HL-60/S4 treated with retinoic acid at 250 ng/mL for 4 days and 3 days (cell line): ENCODE data around the gene TTYH2.

Source experiments
- in situ Hi-C: fragments of 300-500 bp; cut with MboI; formaldehyde crosslinking; loops from 2 replicates; pipeline ENCODE4 v1.7.0; 2022; ENCODE audit warnings: low sequenced_read_pairs

Gene TTYH2, protein sequence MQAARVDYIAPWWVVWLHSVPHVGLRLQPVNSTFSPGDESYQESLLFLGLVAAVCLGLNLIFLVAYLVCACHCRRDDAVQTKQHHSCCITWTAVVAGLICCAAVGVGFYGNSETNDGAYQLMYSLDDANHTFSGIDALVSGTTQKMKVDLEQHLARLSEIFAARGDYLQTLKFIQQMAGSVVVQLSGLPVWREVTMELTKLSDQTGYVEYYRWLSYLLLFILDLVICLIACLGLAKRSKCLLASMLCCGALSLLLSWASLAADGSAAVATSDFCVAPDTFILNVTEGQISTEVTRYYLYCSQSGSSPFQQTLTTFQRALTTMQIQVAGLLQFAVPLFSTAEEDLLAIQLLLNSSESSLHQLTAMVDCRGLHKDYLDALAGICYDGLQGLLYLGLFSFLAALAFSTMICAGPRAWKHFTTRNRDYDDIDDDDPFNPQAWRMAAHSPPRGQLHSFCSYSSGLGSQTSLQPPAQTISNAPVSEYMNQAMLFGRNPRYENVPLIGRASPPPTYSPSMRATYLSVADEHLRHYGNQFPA

DNA sequence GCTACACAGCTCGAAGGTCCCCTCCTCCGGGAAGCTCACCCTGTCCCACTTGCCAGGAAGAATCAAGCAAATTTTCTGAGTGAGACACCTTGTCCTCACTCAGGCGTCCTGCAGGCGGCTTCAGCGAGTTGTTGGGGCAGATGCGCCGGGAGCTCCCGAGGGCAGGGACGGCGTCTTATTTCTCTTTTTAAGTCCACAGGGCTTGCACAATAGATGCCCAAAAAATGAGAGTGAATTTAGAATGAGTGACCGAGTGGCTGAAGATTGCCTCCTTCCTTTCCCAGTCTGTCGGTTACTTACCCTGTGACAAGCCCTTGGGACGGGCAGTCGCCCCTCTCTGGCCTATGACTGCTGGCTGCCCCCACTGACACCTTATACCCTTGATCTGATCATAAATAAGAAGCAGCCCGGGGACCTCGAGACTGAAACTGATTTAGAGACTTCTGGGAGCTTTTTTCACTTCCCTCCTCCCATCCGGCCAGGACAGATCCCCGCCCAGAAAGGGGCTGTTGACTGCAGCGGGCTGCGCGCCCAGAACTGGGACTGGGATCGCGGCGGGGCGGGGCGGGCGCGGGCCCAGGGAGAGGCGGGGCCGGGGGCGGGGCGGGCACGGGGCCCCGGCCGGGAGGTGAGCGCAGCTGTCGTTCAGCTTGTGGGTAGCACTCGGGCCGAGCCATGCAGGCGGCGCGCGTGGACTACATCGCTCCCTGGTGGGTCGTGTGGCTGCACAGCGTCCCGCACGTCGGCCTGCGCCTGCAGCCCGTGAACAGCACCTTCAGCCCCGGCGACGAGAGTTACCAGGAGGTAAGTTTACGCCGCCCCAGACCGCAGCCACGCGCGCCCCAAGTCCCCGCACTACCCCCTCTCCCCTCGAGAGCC lies at the start of gene TTYH2:
TTYH2 (plus strand) TSS at position 659 of the 879 bp plus-strand sequence; CDS start at position 676, 17 bp downstream.
- in situ Hi-C loops = loop anchor here (10.0 kb wide), 2 partner anchors 62 to 142 kb away; partner anchors contain the start of gene DNAI2

DNA sequence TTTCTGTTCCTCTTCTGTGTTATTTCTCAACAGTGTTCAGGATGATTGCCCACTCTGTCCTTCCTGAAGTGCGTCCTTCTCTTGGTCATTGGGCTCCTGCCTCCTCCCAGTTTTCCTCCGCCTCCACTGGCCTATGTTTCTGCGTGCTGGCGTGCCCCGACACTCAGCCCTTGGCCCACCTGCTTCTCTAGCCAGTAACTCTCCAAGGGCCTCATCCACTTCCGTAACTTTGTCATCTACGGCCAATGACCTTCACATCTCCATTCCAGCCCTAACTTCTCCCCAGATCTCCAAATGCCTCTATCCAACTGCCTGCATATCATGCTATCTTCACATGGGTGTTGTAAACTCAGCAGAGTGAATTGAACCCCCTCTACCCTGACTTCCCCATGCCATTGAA lies 49.5 kb upstream of the TTYH2 start:
- in situ Hi-C loops = no loop called here

DNA sequence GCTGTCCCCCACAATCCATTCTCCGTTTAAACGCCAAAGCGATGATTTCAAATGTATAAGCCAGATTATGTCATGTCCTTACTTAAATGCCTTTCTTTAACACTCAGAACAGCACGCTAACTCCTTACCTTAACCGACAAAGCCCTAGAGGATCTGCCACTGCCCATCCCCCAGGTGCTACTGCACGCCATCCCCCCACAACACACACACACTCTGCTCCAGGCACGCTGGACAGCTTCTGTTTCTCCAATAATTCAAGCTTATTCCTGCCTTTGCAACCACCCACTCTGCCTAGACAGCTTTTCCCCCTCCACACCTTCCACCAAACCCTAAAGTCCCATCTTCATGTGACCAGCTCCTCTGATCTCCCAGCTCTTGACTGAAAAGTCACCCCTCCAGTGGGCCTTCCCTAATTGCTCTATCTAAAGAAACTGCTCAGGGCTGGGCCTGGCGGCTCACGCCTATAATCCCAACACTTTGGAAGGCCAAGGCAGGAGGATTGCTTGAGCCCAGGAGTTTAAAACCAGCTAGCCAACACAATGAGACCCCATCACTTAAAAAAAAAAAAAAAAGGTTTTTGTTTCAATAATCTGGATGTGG lies 48.8 kb upstream of the TTYH2 start:
- in situ Hi-C loops = no loop called here

DNA sequence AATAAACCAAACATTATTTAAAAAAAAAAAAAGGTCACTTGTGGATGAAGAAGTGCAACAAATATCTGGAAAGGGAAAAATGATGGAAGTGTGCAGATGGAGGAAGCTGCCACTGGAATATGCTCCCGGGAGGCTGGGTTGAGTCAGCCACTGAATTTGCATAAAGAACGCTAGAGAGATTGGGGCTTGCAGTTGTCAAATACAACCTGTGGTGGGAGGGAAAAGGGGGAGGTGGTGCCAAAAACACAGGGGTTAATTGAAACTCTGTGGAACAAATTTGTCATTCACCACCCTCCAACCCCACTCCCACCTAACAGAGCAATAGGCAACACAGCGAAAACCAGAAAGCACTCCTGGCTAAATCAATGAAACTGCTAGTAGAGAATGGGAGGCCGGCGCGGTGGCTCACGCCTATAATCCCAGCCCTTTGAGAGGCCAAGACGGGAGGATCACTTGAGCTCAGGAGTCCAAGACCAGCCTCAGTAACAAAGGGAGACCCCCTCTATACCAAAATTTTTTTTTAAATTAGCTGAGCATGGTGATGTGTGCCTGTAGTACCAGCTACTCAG lies 47.5 kb upstream of the TTYH2 start:
- in situ Hi-C loops = no loop called here

DNA sequence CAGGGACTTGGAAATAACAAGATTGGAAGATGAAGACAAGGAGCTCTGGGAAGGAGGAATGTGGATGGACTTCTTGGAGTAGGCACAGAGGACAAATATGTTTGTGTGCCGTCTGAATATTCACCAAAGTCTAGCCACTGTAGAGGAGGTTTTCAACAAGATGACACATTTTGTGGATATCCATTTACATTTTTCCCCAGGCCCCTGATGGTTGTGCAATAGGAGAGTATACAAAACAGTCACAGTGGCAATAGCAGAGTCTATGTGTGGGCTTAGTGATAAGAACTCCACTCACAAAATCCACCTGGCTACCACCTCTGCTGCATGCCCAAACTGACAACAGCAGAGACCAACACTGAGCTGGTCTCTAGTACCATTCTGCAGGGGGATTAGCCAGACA lies 42.4 kb upstream of the TTYH2 start:
- in situ Hi-C loops = no loop called here

DNA sequence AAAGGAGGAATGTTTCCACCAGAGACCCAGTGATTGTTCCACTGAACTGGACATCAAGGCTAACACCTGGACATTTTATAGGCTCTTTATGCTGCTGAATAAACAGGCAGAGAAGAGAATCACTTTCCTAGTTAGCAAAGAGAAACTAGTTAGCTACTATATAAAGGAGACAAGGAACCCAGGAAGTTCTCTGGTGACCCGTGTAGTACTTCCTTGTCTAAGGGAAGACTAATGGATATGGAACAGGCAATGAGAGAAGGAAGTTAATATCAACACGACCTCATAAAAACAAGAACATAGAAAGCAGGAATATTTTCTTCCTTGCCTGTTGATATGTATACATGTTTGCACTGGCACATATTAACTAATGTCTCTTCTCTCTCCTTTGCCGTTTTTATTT lies 40.7 kb upstream of the TTYH2 start:
- in situ Hi-C loops = no loop called here

DNA sequence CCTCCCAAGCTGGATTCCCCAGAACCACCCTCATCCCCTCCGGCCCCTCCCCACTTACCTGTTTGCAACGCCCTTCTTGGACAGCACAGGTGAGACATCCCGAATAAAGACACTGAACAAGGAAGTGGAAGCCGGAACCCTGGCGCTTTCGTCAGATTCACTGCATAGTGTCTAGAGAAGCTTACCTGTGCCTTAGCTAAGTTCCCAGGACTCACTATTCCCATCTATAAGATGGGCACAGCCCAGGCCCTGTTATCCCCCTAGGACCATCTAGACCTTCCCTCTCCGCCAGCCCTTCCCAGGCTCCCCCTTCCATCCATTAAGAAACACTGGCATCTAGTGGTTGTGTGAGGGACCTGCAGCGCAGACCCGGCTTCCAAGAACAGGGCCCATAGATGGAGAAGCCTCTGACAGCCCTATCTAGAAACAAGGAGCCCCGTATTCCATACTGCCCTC lies 36.8 kb upstream of the TTYH2 start:
- in situ Hi-C loops = loop anchor here (25.0 kb wide), 1 partner anchor 914 kb away; the partner anchor contains the start of gene CPSF4L

DNA sequence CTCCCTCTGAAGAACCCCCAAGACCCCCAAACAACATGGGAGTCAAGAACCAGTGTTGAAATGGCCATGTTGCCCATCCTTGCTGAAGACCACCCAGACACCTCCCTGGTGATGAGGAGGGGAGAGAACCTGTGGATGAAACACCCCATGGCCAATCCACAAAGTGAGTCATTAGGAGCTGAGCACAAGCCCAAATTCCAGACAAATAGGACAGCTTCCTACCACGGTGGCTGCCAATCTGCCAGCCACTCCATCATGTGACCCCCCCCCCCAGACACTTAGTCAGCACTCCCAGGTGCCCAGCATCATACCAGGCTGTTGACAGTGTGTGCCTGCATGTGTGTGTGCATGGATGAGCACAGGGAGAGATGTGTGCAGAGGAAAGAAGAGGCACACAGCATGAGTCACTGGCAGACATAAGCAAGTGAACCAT lies 36.3 kb upstream of the TTYH2 start:
- in situ Hi-C loops = loop anchor here (25.0 kb wide), 1 partner anchor 915 kb away; the partner anchor contains the start of gene CPSF4L

DNA sequence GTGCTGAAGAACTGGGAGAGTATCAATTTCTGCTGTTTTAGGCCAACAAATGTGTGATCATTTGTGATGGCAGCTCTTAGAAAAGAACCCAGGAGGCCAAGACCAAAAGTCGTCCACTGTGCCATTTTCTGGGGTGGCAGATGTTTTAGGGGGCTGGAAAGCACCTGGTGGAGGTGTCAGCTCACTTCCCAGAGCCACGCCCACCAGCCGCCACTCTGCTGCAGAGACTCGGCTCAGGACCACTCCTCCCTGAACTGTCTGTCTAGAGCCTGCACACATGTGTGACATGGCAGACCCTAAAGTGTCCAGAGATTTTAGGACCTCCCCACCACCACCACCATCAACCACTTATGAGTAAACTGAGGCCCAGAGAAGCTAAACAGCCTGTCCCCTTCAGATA lies 33.8 kb upstream of the TTYH2 start:
- in situ Hi-C loops = loop anchor here (25.0 kb wide), 1 partner anchor 917 kb away; the partner anchor contains the start of gene CPSF4L

DNA sequence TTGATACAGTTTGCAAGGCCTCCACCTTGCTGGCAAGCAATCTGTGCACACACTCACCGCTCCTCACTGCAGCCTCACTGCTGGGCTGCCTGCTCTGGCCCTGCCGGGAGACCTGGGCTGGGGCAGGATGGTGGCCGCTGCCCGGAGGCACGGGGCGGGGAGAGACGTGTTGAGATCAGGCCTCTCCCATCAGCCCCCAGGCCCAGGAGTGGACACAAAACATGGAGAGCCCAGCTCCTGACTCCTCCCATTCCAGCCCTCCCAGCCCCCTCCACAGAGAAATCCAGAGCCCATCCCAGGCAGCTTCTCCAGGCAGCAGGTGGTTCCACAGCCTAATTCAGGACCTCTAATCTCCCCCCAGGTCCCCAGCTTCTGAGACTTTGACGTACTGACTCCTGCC lies 33.0 kb upstream of the TTYH2 start:
- in situ Hi-C loops = loop anchor here (25.0 kb wide), 1 partner anchor 918 kb away; the partner anchor contains the start of gene CPSF4L

DNA sequence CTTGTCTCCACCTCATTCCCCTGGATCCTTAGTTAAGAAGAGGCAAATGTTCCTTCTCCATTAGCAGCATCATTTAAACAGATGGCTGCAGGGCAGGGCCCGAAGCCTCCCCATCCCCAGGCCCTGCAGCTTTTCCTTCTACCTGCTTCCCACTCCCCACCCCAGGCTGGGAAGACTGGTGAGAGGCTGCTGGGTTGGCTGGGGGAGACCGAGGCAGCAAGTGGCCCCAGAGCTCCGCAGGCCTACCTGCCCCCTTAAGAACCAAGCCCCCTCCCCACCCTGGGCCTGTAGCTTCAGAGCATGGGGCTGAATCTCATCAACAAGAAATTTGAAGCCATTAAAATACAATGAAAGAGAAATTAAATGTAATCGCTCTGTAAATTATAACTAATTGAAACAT lies 32.0 kb upstream of the TTYH2 start:
- in situ Hi-C loops = loop anchor here (25.0 kb wide), 1 partner anchor 919 kb away; the partner anchor contains the start of gene CPSF4L

DNA sequence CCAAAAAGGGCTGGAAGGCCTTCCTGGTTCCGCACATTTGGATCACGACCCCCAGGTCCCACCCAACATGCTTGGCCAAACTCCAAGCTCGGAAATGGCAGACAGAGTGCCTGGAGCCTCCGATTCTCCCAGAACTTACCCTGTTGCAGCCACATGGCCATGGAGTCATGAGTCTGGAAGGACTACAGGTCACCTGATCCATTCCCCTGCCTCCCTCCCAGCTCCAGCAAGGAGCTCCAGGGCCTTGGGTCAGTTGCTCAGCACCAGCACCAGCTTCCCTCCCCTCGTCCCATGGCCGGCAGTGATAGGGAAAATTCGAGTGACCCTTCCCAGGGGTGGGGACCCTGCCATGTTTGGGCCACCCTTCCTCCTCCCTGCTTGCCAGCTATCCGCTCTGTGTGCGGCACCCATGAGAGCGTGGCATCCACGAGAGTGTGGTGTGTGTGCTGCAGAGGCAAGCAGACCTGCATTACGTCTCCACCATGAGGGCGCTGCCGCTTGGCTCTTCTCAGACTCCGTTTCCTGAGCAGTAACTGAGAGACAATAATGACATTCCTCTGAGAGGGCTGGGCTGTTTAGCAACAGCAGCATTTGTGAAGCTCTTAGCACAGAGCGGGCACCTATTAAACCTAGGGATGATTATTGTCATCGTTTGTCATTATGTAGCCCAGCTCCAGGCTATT lies 31.2 kb upstream of the TTYH2 start:
- in situ Hi-C loops = loop anchor here (25.0 kb wide), 1 partner anchor 920 kb away; the partner anchor contains the start of gene CPSF4L

DNA sequence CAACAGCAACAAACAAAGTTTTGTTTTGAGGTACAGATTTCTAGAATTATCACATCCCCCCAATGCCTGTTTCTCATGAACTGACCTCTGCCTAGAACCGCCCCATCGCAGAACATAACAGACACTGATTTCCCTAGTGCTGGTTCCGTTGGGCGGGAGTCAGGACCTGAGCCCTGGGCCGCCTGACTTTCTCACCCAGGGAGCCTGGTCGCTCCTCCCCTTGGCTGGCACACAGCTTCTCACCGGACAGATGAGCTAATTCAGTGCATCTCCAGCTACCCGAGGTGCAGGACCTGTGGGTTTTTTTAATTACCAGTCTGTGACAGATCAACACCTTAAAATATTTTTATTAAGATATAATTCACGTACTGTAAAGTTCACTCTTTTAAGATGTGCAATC lies 30.0 kb upstream of the TTYH2 start:
- in situ Hi-C loops = loop anchor here (25.0 kb wide), 1 partner anchor 921 kb away; the partner anchor contains the start of gene CPSF4L

DNA sequence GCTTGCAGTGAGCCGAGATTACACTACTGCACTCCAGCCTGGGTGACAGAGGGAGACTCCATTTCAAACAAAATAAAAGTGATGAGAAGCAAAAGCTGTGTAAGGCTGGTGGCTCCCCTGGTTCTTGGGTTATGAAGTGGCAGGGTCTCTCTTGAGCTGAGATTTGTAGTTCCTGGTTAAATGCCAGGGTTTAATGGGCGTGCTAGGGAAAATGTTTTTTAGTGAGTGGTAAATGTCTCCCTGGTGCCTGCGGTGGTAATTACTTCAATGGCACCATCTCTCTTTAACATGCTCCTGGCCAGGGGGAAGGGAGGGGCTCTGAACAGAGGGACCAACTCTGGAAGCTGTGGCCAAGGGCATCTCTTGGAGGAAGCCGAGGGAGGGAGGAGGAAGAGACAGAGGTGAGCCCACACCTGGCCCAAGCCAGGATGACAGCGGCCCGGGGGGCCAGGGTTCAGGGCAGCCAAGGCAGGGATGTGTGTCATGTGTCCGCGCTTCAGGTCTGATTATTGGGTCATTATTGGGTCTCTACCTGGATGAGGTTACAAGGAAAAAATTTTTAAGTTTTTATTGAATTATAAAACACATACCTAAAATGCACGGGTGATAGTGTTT lies 27.7 kb upstream of the TTYH2 start:
- in situ Hi-C loops = loop anchor here (25.0 kb wide), 1 partner anchor 923 kb away; the partner anchor contains the start of gene CPSF4L

DNA sequence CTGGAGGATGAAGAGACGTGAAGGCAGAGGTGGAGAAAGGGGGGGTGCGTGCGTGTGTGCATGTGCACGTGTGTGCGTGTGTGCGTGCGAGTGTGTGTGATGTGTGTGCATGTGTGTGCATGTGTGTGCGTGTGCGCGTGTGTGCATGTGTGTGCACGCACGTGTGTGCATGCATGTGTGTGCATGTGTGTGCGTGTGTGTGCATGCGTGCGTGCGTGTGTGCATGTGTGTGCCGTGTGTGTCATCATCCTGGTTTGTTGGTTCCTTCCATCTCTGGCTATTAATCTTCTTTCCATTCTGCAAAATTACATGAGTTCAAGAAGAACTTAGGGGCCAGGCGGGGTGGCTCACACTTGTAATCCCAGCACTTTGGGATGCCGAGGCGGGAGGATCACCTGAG lies 26.9 kb upstream of the TTYH2 start:
- in situ Hi-C loops = loop anchor here (25.0 kb wide), 1 partner anchor 924 kb away; the partner anchor contains the start of gene CPSF4L

DNA sequence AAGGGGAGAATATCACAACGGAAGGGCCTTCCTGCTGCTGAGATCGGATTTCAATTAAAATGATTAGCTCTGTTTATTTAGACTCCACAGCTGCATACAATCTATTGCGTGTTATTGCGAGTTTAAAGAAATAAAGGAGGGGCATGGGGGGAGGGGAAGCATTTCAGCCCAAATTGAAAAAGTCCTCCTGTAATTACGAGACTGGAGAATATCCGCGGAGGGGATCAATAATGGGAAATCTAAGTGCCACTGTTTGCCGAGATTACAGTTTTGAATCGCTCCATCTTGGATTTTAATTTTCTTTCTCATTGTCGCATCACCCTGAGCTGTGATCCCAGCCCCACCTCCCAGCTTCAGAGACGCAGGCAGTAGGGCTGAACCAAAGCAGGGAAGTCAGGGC lies 25.6 kb upstream of the TTYH2 start:
- in situ Hi-C loops = loop anchor here (25.0 kb wide), 1 partner anchor 925 kb away; the partner anchor contains the start of gene CPSF4L

DNA sequence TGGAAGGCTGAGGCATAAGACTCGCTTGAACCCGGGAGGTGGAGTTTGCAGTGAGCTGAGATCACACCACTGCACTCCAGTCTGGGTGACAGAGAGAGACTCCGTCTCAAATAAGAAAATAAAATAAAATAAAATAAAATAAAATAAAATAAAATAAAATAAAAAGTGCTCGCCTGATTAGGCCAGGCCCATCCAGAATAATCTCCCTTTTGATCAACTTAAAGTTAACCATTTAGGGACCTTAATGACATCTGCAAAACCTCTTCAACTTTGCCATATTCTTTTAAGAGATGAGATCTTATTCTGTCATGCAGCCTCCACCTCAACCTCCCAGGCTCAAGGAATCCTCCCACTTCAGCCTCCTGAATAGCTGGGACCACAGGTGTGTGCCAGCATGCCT lies 24.7 kb upstream of the TTYH2 start:
- in situ Hi-C loops = loop anchor here (25.0 kb wide), 1 partner anchor 926 kb away; the partner anchor contains the start of gene CPSF4L

DNA sequence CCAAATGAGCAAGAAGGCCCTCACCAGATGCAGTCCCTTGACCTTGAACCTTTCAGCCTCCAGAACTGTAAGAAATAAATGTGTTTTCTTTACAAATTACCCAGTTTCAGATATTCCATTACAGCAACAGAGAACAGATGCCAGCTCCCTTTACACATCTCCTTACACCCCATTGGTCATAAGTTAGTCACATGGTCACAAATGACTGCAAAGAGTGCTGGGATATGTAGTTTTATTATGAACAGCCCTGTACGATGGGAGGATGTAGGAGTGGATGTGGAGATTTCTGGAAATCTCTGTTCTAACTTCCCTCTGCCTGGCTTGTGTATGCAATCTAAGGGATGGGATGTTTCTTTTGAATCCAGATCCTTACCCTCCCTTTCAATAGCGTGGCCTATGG lies 23.2 kb upstream of the TTYH2 start:
- in situ Hi-C loops = loop anchor here (25.0 kb wide), 1 partner anchor 928 kb away; the partner anchor contains the start of gene CPSF4L
